ACC112 (cell line): ENCODE measurements around the gene MATK.

Experiments
- H2AFZ ChIP-seq: fragments of 200-600 bp; sonication (generic); one replicate; pipeline ENCODE4 v1.6.0; 2017; ENCODE audit warnings: antibody characterized with exemption, low read length; ENCODE audit not compliant: unreplicated experiment
- H3K27ac ChIP-seq: fragments of 200-600 bp; sonication (generic); 2 replicates; pipeline ENCODE4 v1.5.1; 2014; ENCODE audit warnings: low read depth, mild to moderate bottlenecking, antibody characterized with exemption, low read length, moderate library complexity
- H3K27me3 ChIP-seq: fragments of 200-600 bp; sonication (generic); 2 replicates; pipeline ENCODE4 v1.6.1; 2014; ENCODE audit warnings: mild to moderate bottlenecking, antibody characterized with exemption, low read length, moderate library complexity, mixed read lengths; ENCODE audit not compliant: insufficient read depth
- H3K36me3 ChIP-seq: fragments of 200-600 bp; sonication (generic); 2 replicates; pipeline ENCODE4 v1.6.1; 2016; ENCODE audit warnings: mild to moderate bottlenecking, antibody characterized with exemption, low read length, moderate library complexity, mixed read lengths; ENCODE audit not compliant: insufficient read depth
- H3K4me1 ChIP-seq: fragments of 200-600 bp; sonication (generic); one replicate; pipeline ENCODE4 v1.6.1; 2016; ENCODE audit warnings: low read length, mixed read lengths; ENCODE audit not compliant: insufficient read depth, unreplicated experiment, control insufficient read depth
- H3K4me3 ChIP-seq: fragments of 200-600 bp; sonication (generic); 2 replicates; pipeline ENCODE4 v1.5.1; 2014; ENCODE audit warnings: mild to moderate bottlenecking, low read depth, low read length
- H3K79me2 ChIP-seq: fragments of 200-600 bp; sonication (generic); one replicate; pipeline ENCODE4 v1.6.0; 2016; ENCODE audit warnings: low read length; ENCODE audit not compliant: control insufficient read depth, unreplicated experiment, insufficient read depth

The MATK gene

DNA sequence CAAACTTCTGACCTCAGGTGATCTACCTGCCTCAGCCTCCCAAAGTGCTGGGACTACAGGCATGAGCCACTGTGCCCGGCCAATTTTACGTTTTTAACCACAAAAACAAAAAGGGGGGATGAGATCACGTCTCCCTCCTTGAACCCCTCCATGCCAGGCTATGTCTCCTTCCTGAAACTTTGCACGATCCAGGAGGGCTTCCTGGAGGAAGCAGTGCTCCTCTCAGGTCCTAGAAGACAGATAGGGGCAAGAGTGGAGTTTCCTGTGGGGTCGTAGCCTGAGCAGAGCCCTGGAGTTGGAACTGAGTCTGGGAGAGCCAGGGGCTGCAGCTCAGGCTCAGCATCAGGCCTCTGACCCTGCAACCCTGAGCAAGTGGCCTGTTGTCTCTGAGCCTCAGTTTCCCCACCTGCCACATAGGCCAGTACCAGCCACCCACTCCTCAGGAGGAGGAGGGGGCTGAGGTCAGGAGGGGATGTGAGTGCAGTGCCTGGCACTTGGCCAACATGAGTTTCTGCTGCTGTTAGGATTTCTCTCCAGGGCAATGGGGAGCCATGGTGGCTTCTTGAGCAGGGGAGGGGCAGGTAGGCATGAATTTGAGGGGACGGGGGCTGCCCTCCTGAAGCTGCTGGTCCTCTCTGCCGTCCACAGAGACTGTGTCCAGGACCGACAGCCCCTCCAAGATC, 40.7 kb downstream of the MATK start:
- H3K4me3 ChIP-seq: no peak overlapping the region
- H3K27me3 ChIP-seq: no peaks in the 10 kb centered on the region

GRCh38 chr19:3743486-3743885, 42.7 kb downstream of the MATK start:
- Histone ChIP-seq H3K4me3 (no peak overlapping the region), H3K36me3 (no peaks in the 10 kb centered on the region), H2AFZ (no peak overlapping the region), H3K4me1 (no peaks in the 10 kb centered on the region), H3K27ac (no peak overlapping the region), H3K79me2 (no peaks in the 10 kb centered on the region), H3K27me3 (no peaks in the 10 kb centered on the region)

More for the DNA sequence above, 40.7 kb downstream of the MATK start:
- H3K27ac ChIP-seq: no peak overlapping the region
- no peaks in the 10 kb centered on the region for H3K36me3 ChIP-seq
- H3K79me2 ChIP-seq: no peaks in the 10 kb centered on the region
- no peaks in the 10 kb centered on the region for H3K4me1 ChIP-seq
- no peak overlapping the region for H2AFZ ChIP-seq

DNA sequence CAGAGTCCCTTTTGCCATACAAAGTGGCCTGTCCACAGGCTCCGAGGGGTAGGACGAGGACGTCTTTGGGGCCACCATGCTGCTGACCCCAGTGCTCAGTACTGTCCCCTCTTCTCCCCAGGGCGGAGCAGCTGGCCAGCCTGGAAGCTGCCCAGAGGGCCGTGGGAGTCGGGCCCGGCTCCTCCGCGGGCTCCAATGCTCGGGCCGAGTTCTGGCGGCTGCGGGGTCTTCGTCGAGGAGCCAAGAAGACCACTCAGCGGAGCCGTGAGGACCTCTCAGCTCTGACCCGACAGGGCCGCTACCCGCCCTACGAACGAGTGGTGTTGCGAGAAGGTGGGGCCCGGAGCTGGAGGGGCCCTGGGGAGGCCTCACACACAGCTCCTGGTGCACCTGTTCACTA, 45.8 kb downstream of the MATK start:
- Histone ChIP-seq H3K79me2 (no peaks in the 10 kb centered on the region), H2AFZ (no peak overlapping the region)

DNA sequence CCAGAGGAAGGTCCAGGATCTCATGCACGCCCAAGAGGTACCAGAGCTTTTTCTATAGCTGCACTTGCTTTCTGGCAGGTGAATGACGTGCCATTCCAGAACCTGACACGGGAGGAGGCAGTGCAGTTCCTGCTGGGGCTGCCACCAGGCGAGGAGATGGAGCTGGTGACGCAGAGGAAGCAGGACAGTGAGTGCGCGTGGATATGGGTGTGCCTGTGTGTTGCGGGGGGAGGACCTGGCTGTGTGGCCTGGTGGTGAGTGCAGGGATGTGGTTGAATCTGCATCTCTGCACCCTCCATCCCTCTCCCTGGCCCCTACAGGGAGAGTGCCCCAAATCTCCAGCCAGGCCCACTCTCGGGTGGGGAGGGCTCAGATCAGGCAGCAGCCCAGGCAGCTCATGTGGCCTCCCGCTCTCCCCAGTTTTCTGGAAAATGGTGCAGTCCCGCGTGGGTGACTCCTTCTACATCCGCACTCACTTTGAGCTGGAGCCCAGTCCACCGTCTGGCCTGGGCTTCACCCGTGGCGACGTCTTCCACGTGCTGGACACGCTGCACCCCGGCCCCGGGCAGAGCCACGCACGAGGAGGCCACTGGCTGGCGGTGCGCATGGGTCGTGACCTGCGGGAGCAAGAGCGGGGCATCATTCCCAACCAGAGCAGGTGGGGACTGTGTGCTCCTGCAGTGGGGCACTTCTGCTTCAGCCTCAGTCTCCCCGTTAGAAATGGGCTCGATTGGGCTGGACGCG, 47.5 kb downstream of the MATK start:
- Histone ChIP-seq H3K27me3 (no peaks in the 10 kb centered on the region), H3K79me2 (no peaks in the 10 kb centered on the region)

More for the DNA sequence above, 45.8 kb downstream of the MATK start:
- H3K4me3 ChIP-seq: no peak overlapping the region
- no peaks in the 10 kb centered on the region for H3K4me1 ChIP-seq
- H3K36me3 ChIP-seq: no peaks in the 10 kb centered on the region
- no peaks in the 10 kb centered on the region for H3K27me3 ChIP-seq
- H3K27ac ChIP-seq: no peak overlapping the region

GRCh38 chr19:3737487-3738205, 48.5 kb downstream of the MATK start:
- Histone ChIP-seq H3K27me3 (no peaks in the 10 kb centered on the region), H3K79me2 (no peaks in the 10 kb centered on the region), H3K4me1 (no peaks in the 10 kb centered on the region)

More for the DNA sequence above, 47.5 kb downstream of the MATK start:
- Histone ChIP-seq H2AFZ (no peak overlapping the region), H3K4me1 (no peaks in the 10 kb centered on the region), H3K36me3 (no peaks in the 10 kb centered on the region), H3K27ac (no peak overlapping the region), H3K4me3 (no peak overlapping the region)

GRCh38 chr19:3736106-3736724, 50.0 kb downstream of the MATK start:
- no peak overlapping the region for H2AFZ ChIP-seq
- no peaks in the 10 kb centered on the region for H3K79me2 ChIP-seq
- H3K4me3 ChIP-seq: no peak overlapping the region
- no peaks in the 10 kb centered on the region for H3K36me3 ChIP-seq
- H3K27ac ChIP-seq: no peak overlapping the region
- no peaks in the 10 kb centered on the region for H3K27me3 ChIP-seq
- H3K4me1 ChIP-seq: no peaks in the 10 kb centered on the region

More at GRCh38 chr19:3737487-3738205, 48.5 kb downstream of the MATK start:
- Histone ChIP-seq H3K4me3 (no peak overlapping the region), H3K36me3 (no peaks in the 10 kb centered on the region), H3K27ac (no peak overlapping the region), H2AFZ (no peak overlapping the region)

DNA sequence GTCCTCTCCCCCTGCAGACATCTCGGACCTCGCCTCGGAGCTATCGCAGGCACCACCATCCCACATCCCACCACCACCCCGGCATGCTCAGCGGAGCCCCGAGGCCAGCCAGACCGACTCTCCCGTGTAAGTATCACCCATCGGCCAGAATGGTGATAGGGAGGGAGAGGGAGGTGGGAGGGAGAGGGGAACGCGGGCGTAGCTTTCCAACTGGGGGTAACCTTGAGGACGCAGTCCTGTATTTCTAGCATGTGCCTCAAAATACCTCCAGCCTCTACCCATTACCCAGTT, 51.9 kb downstream of the MATK start:
- no peak overlapping the region for H2AFZ ChIP-seq
- H3K79me2 ChIP-seq: no peaks in the 10 kb centered on the region
- H3K4me1 ChIP-seq: no peaks in the 10 kb centered on the region
- H3K27me3 ChIP-seq: no peaks in the 10 kb centered on the region
- H3K4me3 ChIP-seq: no peak overlapping the region
- no peak overlapping the region for H3K27ac ChIP-seq
- no peaks in the 10 kb centered on the region for H3K36me3 ChIP-seq

- no peak overlapping the region for H2AFZ ChIP-seq
- H3K79me2 ChIP-seq: no peaks in the 10 kb centered on the region
- H3K27ac ChIP-seq: no peak overlapping the region
- H3K4me1 ChIP-seq: no peaks in the 10 kb centered on the region
- H3K27me3 ChIP-seq: no peaks in the 10 kb centered on the region
- no peaks in the 10 kb centered on the region for H3K36me3 ChIP-seq
- no peak overlapping the region for H3K4me3 ChIP-seq
Measured at GRCh38 chr19:3733549-3734309, 52.5 kb downstream of the MATK start.

DNA sequence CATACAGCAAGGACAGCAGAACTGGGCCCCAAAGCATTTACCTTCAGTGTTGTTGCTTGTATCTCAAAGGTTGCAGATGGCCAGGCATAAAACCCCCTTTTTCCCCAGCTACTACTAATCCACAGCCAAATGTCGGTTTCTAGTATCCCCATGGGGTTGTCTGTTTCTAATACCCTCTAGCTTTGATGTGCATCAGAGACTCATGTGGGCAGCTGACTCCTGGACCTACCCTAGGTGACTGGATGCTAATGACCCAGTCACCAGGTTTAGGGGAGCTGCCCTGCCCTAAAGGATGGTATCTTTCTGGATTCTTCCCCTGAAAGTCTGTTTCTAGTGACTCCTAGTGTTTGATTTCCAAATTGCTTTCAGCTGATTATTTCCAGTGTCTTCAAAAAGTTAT, 54.1 kb downstream of the MATK start:
- Histone ChIP-seq H3K4me3 (no peak overlapping the region), H3K79me2 (no peaks in the 10 kb centered on the region), H3K4me1 (peaks cover 5% of the 10 kb centered on the region), H3K27ac (no peak overlapping the region), H2AFZ (no peak overlapping the region), H3K27me3 (no peaks in the 10 kb centered on the region), H3K36me3 (no peaks in the 10 kb centered on the region)

DNA sequence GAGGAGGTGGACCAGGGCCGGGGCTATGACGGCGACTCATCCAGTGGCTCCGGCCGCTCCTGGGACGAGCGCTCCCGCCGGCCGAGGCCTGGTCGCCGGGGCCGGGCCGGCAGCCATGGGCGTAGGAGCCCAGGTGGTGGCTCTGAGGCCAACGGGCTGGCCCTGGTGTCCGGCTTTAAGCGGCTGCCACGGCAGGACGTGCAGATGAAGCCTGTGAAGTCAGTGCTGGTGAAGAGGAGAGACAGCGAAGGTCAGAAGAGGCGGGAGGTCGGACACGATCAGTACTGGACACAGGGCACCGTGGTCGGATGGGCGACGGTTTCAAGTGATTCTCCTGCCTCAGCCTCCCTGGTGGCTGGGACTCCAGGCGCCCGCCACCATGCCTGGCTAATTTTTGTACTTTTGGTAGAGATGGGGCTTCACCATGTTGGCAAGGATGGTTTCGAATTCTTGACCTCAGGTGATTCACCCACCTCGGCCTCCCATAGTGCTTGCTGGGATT, 55.7 kb downstream of the MATK start:
- H3K36me3 ChIP-seq: no peaks in the 10 kb centered on the region
- H3K79me2 ChIP-seq: no peaks in the 10 kb centered on the region
- peaks cover 5% of the 10 kb centered on the region for H3K4me1 ChIP-seq
- no peak overlapping the region for H3K27ac ChIP-seq
- H2AFZ ChIP-seq: no peak overlapping the region
- H3K27me3 ChIP-seq: no peaks in the 10 kb centered on the region
- H3K4me3 ChIP-seq: no peak overlapping the region
